ENCODE data around the gene ATP11B.

The ATP11B gene

GRCh38 chr3:182957226-182957625 is 163.9 kb downstream of the ATP11B start:
- TF ChIP-seq EZH2phosphoT487 (IDR thresholded peaks at IDR 0.05; ENCODE audit: borderline replicate concordance, low read length) (no peak), CTCF (IDR thresholded peaks at IDR 0.05; ENCODE audit: low read depth, low read length, poor library complexity, severe bottlenecking) (no peak)
- Histone ChIP-seq H3K36me3 (ENCODE audit: control insufficient read depth, low read length) (peaks cover 62% of the 10 kb centered on the region), H3K9me2 (replicated peaks; ENCODE audit: control insufficient read depth, low read length) (no peaks in the 10 kb centered on the region), H3K4me2 (ENCODE audit: low read length) (no peak overlapping the region), H3K27me3 (ENCODE audit: control insufficient read depth, low read length) (no peaks in the 10 kb centered on the region), H3K79me2 (ENCODE audit: control insufficient read depth, low read length) (0 out of 2 replicates have a peak, but pooled peaks cover 2% of the 10 kb centered on the region), H3F3A (ENCODE audit: control insufficient read depth, insufficient read depth) (peaks cover 7% of the 10 kb centered on the region), H4K20me1 (ENCODE audit: control insufficient read depth, insufficient read depth, low read depth, low read length) (no peaks in the 10 kb centered on the region), H3K9me3 (ENCODE audit: control insufficient read depth, insufficient read depth, low read length) (no peaks in the 10 kb centered on the region), H3K27ac (ENCODE audit: low read depth, low read length) (no peak overlapping the region), H3K4me1 (ENCODE audit: control insufficient read depth, low read length) (no peaks in the 10 kb centered on the region), H3K4me3 (ENCODE audit: low read length) (no peak overlapping the region)

DNA sequence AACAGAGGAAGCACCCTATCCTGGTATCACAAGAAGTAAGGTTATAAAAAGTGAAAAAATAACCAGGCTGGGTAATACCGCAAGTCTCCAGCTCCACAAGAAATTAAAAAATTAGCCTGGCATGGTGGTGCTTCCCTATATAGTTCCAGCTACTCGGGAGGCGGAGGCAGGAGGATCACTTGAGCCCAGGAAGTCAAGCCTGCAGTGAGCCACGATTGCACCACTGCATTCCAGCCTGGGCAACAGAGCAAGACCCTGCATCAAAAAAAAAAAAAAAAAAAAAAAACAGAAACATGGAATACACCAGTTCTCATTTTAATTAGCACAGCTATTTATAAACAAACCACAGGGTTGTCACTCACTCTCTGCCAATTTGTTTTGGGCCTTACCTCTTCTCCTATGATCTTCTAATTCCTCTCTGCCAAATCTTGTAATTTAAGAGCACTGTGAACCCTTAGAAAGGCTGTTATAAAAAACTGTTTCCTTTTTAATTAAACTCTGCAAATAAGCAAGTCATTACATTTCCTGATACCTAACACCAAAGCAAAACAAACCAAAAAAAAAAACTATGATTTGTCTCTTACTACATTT is 164.5 kb downstream of the ATP11B start:
- H3K36me3 ChIP-seq (ENCODE audit: control insufficient read depth, low read length), result peaks cover 62% of the 10 kb centered on the region
- H3K9me2 ChIP-seq (replicated peaks; ENCODE audit: control insufficient read depth, low read length), result no peaks in the 10 kb centered on the region
- no peaks in the 10 kb centered on the region for H3K27me3 ChIP-seq (ENCODE audit: control insufficient read depth, low read length)
- no peak overlapping the region for H3K27ac ChIP-seq (ENCODE audit: low read depth, low read length)
- H3K4me1 ChIP-seq (ENCODE audit: control insufficient read depth, low read length), result no peaks in the 10 kb centered on the region
- TF ChIP-seq CTCF (IDR thresholded peaks at IDR 0.05; ENCODE audit: low read depth, low read length, poor library complexity, severe bottlenecking) (no peak), EZH2phosphoT487 (IDR thresholded peaks at IDR 0.05; ENCODE audit: borderline replicate concordance, low read length) (no peak)
- no peaks in the 10 kb centered on the region for H3K9me3 ChIP-seq (ENCODE audit: control insufficient read depth, insufficient read depth, low read length)
- H3K79me2 ChIP-seq (ENCODE audit: control insufficient read depth, low read length), result 0 out of 2 replicates have a peak, but pooled peaks cover 2% of the 10 kb centered on the region
- H3K4me2 ChIP-seq (ENCODE audit: low read length), result no peak overlapping the region
- no peaks in the 10 kb centered on the region for H4K20me1 ChIP-seq (ENCODE audit: control insufficient read depth, insufficient read depth, low read depth, low read length)
- peaks cover 7% of the 10 kb centered on the region for H3F3A ChIP-seq (ENCODE audit: control insufficient read depth, insufficient read depth)
- no peak overlapping the region for H3K4me3 ChIP-seq (ENCODE audit: low read length)

GRCh38 chr3:182959474-182960350 is 166.4 kb downstream of the ATP11B start:
- H3K4me2 ChIP-seq (ENCODE audit: low read length), result no peak overlapping the region
- TF ChIP-seq EZH2phosphoT487 (IDR thresholded peaks at IDR 0.05; ENCODE audit: borderline replicate concordance, low read length) (no peak), CTCF (IDR thresholded peaks at IDR 0.05; ENCODE audit: low read depth, low read length, poor library complexity, severe bottlenecking) (no peak)

More at GRCh38 chr3:182959474-182960350, 166.4 kb downstream of the ATP11B start:
- Histone ChIP-seq H4K20me1 (ENCODE audit: control insufficient read depth, insufficient read depth, low read depth, low read length) (peaks cover 5% of the 10 kb centered on the region; the same call in 1 of the 2 replicates), H3K36me3 (ENCODE audit: control insufficient read depth, low read length) (peaks cover 69% of the 10 kb centered on the region), H3K79me2 (ENCODE audit: control insufficient read depth, low read length) (peaks cover 10% of the 10 kb centered on the region), H3K27ac (ENCODE audit: low read depth, low read length) (no peak overlapping the region), H3K27me3 (ENCODE audit: control insufficient read depth, low read length) (no peaks in the 10 kb centered on the region), H3K9me3 (ENCODE audit: control insufficient read depth, insufficient read depth, low read length) (no peaks in the 10 kb centered on the region), H3F3A (ENCODE audit: control insufficient read depth, insufficient read depth) (peaks cover 7% of the 10 kb centered on the region), H3K4me1 (ENCODE audit: control insufficient read depth, low read length) (no peaks in the 10 kb centered on the region), H3K4me3 (ENCODE audit: low read length) (no peak overlapping the region), H3K9me2 (replicated peaks; ENCODE audit: control insufficient read depth, low read length) (no peaks in the 10 kb centered on the region)
